Fibroblast of skin of left quadriceps (primary cell): ENCODE results near the gene GPR3.

ENCODE experiments used
- DNase-seq, 2 experiments: peaks; one replicate each; pipeline ENCODE4 v3.0.0-alpha.2; 2013; ENCODE audit warnings: low read depth in 2 of 2

Gene GPR3, protein sequence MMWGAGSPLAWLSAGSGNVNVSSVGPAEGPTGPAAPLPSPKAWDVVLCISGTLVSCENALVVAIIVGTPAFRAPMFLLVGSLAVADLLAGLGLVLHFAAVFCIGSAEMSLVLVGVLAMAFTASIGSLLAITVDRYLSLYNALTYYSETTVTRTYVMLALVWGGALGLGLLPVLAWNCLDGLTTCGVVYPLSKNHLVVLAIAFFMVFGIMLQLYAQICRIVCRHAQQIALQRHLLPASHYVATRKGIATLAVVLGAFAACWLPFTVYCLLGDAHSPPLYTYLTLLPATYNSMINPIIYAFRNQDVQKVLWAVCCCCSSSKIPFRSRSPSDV

DNA sequence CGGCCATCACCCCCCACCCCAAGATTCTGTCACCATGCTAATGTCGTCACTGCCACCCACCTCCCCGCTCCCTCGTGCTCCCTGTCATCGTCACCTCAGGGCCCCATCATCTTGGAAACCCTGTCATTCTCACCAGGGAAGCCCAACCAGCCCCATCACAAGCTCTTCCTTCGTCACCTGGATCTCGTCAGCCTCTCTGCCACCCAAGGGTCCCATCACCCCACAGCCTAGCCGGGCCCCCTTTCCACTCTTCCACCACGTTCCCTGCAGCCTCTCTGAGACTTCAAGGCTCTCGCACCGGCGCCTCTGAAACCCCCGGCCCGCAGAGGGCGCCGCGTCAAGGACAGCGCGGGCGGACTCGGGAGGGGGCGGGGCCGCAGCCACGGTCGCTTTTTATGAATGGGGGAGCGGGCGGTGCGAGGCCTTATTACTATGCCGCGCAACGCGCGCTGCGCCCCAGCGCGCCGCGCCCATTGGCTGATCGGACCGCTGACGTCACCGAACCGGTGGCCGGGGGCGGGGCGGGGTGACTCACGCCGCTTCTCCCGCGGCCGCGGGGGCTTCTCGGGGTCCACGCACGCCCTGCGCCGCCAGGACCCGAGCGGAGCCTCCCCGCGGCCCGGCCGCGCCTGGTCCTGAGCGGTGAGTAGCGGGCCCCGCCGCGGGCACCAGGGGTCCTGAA is at the start of gene GPR3:
TSS of gene GPR3 (plus strand) at position 527 of the 682 bp plus-strand sequence. CDS start 1,177 bp downstream, outside the sequence.
- DNase-seq = peak; percentile 83 to 84

DNA sequence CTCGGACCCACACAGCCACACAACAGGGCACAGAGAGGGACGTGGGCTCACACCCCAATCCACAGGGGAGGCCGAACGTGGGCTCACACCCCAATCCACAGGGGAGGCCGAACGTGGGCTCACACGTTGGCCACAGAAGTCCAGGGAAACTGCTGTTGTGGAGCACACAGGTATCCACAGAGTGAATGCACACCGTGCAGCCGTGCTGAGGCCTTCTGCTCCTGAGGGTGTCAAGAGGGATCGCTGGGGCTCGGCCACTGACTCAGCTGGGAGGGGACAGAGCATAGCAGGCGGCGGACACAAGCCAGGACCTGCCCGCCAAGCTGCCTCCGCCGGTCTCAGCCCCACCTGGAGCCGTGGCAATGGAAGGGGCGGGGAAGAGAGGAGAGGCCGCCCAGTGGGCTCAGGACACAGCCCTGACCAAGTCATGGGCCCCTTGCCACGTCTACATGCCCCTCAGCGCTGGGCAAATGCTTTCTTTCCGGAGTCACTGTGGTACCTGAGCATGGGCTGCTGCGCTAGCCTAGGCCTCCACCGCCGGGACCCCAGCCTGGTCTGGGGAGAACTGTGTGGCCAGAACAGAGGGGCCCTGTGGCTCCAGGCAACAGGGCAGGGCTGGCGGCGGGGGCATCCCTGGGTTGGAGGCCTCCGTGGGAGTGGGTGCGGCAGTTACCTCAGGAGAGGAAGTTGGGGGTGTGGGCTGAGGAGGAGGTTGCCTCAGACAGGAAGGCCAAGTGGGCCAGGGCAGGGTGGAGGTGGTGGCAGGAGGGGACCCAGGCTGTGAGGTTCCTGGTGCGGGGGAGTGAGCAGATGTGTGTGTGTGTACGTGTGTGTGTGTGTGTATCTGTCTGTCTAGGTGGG is 49.4 kb upstream of the GPR3 start:
- no peak for DNase-seq

DNA sequence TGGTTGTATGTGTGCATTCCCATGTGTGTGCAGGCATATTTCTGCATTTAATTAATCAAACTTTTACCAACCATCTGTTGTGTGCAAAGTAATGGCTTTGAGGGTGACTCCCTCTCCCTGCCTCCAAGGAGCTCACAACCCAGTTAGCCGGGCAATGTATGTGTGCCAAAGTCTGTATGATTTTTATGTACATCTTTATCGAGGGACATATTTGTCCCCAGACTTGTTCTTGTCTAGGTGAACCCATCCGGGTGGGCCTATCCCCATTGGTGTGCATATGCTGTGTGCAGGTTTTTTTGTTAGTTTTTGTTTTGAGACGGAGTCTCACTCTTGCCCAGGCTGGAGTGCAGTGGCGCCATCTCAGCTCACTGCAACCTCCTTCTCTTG is 48.8 kb upstream of the GPR3 start:
- no peak for DNase-seq

DNA sequence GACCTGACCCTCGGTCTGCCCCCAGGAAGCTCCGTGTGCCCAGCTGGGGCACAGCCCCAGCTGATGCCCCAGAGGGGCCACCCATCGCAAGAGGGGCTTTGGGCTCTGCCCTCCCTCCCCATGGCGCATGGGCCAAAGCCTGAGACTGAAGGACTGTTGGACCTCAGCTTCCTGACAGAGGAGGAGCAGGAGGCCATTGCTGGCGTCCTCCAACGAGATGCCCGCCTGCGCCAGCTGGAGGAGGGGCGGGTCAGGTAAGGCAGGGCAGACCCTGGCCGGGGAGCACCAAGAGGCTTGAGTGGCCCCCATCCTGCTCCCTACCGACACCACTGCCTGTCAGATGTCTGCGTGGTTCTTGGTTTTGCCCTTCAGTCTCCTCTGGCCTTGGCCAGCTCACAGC is 47.1 kb upstream of the GPR3 start:
- DNase-seq = no peak

DNA sequence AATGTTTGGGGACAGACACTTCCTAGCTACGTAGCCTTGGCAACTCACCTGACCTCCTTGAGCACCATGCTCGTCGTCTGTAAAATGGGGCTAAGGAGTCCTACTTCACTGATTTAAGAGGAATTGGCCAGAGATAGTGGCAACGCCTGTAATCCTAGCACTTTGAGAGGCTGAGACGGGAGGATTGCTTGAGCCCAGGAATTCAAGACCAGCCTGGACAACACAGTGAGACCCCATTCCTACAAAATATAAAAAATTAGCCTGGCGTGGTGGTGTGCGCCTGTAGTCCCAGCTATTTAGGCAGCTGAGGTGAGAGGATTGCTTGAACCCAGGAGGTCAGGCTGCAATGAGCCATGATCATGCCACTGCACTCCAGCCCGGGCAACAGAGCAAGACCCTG is 46.1 kb upstream of the GPR3 start:
- DNase-seq = no peak

DNA sequence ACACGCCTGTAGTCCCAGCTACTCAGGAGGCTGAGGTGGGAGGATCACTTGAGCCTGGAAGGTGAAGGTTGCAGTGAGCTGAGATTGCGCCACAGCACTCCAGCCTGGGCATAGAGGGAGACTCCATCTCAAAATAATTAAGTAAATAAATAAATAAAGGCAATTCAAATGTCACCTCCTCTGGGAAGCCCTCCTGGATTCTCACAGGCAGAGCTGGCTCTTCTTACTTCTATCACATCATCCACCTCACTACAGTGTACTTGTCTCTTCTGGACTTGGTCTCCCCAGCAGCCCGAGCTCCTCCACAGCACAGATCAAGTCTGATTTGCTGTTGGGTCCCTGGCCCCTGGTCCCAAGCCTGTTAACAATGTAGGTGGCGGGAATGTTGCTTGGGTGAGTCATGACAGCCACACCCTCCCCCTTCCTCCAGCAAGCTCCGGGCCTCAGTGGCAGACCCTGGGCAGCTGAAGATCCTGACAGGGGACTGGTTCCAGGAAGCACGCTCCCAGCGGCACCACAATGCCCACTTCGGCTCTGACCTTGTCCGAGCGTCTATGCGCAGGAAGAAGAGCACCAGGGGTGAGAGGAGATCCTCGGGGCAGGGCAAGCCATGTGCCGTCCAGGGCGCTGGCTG is 45.3 kb upstream of the GPR3 start:
- no peak for DNase-seq

DNA sequence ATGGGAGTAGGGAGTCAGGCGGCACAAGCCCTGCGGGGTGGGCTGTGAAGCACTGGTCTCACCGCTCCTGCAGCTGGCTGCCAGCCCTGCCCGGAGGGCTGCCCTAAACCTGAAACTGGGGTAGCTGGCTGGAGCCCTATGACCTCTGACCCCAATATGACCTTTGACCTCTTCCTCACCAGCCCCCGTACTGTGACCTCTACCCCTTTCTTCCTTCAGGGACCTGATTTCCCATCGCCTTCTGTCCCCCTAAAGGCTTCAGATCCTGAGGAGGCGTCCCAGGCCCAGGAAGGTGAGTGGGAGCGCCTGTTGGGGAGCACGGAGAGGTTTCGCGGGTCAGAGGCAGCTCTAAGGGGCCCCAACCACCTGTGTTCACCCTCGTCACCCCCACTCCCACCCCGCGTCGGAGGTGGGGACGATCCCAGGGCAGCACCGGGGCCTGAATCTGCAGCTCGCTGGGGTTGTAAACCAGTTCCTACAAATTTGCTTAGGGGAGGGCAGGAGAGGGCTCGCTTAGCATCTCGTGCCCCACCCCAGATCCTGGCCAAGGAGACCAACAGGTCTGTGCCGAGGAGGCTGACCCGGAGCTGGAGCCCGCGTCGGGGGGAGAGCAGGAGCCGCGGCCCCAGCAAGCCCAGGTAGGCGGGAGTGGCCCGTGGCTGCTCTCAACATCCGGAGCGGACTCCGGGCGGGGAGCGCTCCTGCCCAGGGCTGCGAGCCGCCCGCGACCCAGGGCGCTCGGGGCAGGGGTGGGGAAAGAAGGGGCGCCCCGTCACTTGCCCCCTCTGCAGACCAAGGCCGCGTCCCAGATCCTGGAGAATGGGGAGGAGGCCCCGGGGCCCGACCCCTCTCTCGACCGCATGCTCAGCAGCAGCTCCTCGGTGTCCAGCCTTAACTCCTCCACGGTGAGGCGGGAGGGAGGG is 43.3 kb upstream of the GPR3 start:
- no peak for DNase-seq

DNA sequence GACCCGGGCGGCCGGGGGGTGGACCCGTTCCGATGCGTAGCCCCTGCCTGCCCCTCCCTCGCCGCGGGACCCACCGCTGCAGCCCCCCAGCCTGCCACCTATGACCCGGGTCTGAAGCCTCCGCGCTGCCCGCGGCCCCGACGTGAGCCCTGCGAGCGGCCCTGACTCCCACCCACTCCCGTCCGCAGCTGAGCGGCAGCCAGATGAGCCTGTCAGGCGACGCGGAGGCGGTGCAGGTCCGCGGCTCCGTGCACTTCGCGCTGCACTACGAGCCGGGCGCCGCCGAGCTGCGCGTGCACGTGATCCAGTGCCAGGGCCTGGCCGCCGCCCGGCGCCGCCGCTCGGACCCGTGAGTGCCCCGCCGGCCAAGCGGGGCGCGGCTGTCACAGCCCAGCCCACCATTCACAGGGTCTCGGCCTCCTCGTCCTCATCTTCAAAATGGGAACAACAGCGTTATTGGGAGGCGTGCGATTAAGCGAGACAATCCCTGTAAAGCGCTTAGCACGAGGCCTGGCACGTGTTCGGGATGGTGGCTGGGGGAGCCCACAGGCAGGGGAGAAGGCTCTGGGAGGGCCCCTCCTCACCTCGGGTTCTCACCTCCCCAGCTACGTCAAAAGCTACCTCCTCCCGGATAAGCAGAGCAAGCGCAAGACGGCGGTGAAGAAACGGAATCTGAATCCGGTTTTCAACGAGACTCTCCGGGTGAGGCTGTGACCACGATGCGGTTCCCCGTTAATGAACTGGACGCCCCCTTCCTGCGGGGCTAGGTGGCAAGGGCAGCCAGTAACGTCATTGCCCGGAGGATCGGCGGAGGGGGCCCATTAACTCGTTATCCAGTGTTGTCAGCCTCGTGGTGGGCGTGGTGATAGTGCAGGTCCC is 42.4 kb upstream of the GPR3 start:
- DNase-seq = no peak

DNA sequence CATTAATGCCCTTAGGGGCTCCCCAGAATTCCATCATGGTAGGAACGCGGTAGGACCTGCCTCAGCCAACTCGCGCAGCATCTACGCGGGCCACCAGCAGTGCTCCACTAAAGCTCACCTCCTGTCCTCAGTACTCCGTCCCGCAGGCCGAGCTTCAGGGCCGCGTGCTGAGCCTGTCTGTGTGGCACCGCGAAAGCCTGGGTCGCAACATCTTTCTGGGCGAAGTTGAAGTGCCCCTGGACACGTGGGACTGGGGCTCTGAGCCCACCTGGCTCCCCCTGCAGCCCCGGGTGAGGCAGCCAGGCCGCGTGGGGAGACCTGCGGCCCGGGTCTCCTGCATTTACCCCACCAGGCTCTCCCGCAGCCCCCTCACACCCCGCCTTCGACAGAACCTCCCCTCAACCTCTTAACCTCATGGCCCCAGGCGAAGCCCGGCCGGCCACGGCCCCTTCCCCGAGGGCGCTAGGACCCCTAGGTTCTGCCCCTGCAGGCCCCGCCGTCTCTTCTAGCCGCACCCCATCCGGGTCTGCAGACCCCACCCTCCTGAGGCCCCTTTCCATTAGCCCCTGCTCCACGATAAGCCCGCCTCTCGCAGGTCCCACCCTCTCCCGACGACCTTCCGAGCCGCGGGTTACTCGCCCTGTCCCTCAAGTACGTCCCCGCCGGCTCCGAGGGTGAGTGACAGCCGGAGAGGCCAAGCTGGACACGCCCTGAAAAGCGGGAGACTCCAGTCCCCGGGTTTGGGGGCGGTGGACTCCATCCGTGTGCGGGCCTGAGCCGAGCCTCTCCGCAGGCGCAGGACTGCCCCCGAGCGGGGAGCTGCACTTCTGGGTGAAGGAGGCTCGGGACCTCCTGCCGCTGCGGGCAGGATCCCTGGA is 41.5 kb upstream of the GPR3 start:
- DNase-seq = no peak

DNA sequence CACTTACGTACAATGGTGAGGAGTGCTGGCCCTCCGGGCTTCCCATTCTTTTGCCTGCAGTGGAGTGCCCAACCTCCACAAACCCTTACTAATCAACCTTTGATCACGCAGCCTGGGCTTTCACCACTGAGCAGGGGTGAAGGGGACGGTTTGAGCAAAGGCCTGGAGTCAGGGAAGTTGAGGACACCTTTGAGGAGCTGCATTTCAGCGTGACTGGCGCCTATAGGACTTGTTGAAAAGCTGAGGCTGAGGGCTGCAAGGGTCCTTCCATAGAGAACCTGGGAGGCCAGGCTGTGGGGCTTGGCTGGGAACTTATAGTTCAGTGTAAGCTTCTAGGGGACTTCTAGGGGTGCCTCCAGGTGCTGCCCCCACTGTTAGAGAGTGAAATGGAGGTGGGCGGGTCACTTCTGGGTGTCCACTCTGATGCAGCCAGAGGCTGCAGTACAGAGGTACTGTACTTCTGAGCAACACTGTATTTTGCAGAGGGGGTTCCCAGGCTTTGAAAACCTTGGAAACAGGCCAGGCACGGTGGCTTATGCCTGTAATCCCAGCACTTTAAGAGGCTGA is 40.8 kb upstream of the GPR3 start:
- no peak for DNase-seq

DNA sequence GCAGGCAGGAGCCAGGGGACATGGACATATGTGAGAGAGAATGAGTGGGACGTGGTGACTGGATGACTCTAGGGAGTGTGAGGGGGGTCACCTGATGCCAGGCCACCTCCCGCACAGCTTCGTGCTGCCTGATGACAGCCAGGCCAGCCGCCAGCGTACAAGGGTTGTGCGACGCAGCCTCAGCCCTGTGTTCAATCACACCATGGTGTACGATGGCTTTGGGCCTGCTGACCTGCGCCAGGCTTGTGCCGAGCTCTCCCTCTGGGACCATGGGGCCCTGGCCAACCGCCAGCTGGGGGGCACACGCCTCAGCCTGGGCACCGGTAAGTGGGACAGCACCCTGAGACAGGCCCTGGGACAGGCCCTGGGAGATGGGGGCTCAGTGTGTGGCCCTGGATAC is 39.3 kb upstream of the GPR3 start:
- no peak for DNase-seq

DNA sequence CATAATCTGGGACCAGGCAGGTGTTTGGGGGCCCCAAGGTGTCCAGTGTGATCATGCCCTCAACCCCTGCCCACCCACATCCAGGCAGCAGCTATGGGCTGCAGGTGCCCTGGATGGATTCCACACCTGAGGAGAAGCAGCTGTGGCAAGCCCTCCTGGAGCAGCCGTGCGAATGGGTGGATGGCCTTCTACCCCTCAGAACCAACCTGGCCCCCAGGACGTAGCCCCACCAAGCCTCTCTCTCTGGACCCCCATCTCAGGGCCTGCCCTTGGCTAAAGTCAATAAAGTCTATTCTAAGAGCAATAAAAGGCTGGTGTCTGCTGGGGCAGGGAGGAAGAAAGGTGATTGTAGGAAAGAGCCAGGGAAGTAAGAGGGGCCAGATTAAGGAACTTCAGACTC is 38.8 kb upstream of the GPR3 start:
- DNase-seq = no peak

DNA sequence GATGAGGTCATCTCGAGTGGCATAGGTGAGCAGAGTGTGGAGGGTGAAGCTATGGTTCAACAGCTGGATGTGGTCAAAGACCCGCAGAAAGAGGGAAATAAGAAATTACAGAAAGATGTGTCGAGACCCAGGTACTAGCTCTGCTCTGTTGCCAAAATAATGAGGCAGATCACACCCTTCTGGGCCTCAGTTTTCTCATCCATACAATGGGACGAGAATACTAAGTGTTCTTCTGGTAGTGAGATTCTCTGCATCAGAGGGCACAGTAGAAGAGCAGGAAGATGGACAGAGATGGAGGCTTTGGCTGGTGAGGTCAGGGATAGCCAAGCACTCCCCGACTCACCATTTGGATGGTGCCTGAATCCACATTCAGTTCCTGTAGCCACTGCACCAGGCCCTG is 36.7 kb upstream of the GPR3 start:
- DNase-seq = no peak

DNA sequence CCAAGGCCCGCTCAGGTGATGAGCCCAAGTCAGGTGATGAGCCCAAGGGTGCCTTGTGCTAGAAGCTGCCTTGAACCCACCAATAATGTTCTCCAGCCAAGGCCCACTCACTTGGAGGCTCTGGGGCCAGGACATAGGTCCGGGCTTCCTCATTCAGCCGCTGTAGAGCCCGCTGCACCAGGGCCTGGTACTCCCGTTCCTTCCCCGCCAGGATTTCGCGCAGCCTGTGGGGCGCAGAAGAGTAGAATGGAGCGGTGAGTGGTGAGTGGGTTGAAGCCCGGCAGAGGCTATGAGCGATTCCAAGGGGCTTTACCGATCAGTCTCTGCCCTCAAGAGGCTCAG is 36.2 kb upstream of the GPR3 start:
- DNase-seq = no peak

DNA sequence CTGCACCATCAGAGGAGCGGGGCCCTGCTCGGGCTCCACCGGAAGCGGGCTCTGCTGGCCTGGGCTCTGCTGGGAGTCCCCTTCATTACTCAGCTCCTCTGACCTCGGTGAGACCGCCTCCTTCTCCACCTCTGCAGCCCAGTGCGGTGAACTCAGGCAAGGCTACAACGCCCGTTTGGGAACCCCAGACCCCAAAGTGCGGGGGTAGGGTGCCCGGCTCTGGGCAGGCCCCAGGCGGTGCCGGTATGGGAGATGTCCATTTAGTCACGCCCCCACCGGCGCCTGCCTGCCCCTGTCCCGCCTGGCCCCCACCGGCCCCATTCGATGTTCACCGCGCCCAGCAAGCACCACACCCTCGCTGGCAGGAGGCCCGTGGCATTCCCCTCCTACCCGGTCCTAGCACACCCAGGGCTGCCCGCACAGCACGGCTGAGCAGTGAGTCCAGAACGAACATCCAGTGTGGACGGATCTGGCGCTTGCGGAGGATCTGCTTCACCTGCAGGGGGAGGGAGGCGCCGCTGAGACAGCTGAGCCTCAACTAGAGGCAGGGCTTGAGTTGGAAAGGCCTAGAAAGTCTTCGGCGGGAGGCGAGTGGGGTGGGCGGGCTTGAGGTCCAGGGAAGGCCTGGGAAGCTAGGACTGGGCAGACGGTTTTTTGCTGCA is 35.7 kb upstream of the GPR3 start:
- no peak for DNase-seq

DNA sequence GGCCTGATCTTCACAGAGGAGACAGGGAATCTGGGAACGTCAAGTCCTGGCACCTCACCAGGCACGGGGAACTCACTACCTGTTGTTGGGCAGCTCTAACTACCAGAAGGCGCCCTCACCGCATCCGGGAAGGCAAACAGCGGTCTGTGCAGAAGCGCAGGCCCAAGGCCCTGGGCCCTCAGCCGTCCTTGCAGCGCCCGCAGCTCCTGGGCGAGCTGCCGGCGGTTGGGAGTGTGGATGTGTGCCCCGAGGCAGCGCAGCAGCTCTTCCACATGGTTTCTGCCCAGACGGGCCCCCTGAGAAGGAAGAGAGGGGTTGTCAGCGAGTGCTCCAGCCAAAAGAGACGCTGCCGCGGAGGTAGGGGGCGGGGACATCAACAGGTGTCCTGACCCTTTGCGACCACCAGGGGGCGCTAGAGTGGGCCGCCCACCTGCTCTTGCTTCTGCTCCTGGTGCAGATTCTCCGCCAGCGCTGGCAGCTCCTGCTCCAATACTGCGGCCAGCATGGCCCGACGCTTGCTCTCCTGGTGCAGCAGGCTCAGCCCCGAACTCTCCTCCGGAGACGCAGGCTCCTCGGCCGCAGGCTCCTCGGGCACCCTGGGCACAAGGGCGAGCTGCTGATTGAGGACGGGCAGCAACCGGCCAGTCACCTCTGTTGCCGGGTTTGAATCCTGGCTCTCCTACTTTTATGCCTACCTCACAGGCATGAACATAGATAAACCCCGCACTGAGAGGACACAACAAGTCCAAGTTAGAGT is 35.0 kb upstream of the GPR3 start:
- no peak for DNase-seq
